Stimulated activated CD4-positive, alpha-beta T cell treated with anti-CD3 and anti-CD28 coated beads, TNF-alpha, amount 100 ng/mL, for 4 hours (primary cell): ENCODE data around the gene ABR.
"Not testable (repeated sequence)": the region's sequence is repeated elsewhere in the genome, so short reads cannot be mapped to it uniquely, and the experiment has no call there.

Experiments
- DNase-seq, 3 experiments: peaks; one replicate each; pipeline ENCODE4 v3.0.0-alpha.2; 2020; ENCODE audit warnings: low read depth in 3 of 3

ABR gene

DNA sequence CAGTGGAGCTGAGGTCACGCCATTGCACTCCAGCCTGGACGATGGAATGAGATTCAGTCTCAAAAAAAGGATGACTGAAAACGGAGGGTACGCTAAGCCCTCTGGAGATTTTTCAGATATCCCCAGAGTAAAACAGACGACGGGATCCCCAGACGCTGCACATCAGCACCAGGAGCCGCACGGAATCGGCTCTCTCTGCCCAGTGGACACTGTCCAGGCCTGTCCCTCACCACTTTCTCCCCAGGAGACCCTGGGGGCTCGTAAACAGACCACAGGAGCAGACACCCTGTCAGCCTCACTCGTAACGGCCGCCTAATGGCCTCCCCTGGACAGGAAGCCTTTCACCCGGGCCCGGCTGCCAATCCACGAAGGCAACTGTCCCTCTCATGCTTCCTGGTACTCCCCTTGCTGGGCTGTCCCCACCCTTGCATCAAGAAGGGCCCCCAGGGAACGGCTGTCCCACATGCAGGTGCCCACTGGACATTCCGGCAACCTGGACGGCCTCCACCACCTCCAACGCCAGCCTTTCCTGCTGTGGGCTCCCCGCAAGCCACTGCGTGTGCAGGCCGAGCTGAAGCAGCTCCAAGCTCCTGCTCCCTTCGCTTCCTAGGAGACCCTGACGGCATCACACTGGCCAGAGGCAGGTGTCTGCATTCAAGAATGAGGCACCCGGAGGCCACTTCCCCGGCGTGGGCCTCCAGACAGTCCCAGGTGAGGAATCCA lies 108.5 kb downstream of the ABR start:
- no peak for DNase-seq

DNA sequence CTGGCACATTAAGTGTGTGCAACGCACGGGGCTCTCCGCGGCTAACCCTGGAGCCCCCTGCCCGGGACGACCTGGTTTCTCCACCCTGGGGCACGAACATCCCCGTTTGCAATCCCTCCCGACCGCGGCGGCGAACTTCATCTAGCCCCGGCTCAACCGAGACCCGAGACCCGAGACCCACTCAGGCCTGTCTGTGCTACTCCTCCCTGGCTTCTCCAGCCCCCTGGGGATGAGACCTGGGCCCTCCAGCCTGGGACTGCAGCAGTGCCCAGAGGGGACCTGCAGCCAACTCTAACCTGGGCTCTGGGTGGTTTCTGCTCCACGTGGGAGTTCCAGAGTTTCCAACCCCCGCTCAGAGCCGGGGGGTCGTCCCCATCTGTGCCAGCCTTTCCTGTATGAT lies 109.4 kb downstream of the ABR start:
- DNase-seq = no peak

DNA sequence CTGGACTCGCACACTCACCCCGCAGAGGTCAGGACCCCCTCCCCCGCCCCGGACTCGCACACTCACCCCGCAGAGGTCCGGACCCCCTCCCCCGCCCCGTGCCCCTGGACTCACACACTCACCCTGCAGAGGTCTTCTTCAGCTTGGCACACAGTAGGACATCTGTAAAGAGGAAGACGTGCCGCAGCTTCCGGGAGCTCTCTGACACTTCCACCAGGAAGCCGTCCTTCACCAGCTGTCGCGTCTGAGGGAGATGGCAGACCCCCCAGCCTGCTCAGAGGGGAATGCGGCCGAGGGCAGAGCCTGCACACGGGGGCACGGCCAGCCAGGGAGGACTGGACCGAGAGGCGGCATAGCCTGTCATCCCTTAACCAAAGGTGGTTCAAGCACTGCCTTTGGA lies 109.9 kb downstream of the ABR start:
- no peak for DNase-seq

DNA sequence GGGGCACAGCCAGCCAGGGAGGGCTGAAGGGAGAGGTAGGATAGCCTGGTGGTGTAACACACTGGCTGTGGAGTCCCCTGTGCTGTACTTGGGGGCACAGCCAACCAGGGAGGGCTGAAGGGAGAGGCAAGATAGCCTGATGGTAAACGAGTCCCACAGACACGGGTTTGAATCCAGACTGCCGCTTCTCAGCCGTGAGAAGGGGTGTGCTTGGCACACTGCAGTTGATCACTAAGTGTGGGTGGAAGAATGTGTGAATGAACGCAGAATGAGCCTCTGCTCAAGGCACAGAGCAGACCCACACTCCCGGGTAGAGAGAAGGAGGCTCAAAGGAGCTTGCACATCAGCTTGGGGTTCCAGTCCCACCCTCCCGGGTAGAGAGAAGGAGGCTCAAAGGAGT lies 111.4 kb downstream of the ABR start:
- no peak for DNase-seq

DNA sequence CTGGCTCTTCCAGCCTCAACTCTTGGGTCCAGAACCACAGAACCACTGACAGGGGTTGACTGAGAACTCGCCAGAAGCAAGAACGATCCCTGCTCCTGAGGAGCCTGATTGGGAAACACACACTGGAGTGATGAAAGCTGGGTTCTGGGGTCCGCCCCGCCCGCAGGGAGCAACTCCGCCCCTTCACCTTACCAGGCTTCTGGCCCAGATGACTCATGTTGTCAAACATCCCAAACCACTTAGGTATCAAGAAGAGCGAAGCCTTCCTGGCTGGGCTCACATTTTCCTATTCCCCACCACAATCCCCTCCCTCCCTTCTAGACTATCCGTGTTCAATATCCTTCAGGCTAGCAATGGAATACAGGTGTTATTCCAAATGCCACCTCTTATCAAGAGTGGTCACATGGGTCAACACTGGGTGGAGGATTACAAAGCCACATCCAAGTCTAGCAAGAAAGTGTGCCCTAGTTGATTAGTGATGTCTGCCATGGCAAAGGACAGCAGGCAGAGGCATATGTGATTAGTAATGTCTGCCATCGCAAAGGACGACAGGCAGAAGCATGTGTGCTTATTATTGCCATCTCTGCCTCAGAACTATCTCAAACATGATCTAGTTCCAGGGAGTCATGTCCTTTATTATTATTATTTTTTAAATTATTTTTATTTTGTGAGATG lies 112.4 kb downstream of the ABR start:
- DNase-seq = no peak

- not testable (repeated sequence) for DNase-seq
These were observed 114.4 kb downstream of the ABR start for GRCh38 chr17:1065416-1065815.

GRCh38 chr17:1060991-1061390 lies 118.8 kb downstream of the ABR start:
- DNase-seq = no peak

DNA sequence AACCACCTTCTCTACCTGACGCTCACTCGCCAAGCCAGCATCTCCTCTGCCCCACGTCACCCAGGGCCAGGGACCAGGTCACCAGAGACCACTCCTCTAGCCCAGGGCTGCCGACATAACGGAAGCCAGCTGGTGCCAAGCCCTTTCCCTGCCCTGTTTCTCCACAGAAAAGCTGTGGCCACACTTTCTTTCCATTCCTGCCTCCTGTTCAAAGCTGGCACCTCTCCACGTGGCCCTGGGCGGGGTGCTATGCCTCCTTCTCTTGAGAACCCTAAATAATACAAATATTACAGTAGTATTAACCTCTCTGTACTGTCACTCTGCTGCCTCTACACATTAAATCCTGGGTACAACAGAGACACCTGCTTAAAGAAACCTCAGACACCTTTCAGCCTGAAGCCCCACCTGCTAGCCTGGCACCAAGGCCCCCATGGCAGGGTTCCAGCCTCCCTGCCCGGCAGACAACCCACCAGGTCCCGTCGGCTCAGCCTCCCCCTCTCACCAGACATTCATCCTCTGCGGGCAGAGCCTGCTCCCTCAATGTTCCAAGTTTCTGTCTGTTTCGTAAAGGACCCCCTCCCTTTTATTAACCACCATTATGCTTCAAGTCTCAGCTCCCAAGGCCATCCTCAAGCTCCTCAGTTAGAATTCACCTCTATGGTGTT lies 120.5 kb downstream of the ABR start:
- DNase-seq = no peak

- DNase-seq = peak; percentile 19 to 26 (median 19)
These were observed 121.2 kb downstream of the ABR start for GRCh38 chr17:1058423-1059130.

DNA sequence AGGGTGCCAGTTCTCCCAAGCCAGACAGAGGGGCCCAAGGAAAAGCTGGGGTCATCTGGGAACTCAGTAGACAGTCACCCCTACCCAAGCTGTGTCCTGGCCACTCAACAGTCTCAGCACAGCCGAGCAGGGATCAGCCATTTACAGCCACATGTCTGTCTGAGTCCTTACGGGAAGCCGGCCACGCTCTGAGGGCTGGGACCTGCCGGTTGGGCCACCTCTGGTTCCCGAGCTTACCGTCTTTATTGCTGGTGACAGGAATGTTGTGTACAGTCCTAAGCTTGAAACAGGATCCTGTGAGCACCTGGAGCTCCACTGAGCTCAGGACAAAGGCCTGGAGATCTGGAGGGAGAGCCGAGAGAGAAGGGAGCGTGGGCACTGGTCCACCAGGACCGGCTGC lies 123.0 kb downstream of the ABR start:
- no peak for DNase-seq

DNA sequence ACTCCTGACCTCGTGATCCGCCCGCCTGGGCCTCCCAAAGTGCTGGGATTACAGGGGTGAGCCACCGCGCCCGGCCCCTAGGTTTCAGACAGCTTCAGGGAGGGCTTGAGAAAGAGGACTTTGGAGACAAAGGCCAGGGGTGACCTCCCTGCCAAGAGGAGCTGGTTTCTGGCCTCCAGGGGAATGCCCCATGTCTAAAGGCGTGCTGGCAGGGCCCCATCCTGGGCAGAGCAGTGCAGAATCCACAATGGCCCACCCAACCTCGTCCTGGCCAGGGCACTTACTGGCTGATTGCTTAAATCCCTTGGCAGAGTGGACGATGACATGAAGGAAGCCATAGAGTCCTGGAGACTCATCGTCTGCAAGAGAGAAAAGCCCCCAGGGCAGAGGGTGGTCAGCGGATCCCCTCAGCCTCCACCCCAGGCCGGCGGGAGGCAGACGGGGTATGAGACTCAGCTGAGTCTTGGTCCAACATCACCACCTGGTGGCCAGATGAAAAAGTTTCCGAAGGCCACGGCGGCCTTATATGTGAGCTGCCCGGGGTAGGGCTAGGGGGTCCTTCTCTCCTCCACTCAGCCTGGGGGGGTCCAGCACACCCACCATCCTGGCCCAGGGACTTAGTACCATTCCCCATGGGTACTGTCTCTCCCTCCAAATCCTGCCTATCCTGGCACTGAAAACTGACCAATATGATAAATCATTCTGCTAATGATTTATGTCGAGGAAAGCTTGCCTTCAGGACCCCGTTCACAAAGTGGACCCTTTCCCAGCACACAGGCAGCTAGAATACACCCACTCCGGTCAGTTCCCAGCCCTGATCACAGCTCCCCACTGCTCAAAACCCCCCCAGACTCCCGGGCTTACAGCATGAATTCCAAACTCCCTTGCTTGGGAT lies 123.8 kb downstream of the ABR start:
- DNase-seq = peak; percentile 5 to 12 (median 6)

- DNase-seq = no peak
These were observed 124.5 kb downstream of the ABR start for GRCh38 chr17:1055231-1055630.

DNA sequence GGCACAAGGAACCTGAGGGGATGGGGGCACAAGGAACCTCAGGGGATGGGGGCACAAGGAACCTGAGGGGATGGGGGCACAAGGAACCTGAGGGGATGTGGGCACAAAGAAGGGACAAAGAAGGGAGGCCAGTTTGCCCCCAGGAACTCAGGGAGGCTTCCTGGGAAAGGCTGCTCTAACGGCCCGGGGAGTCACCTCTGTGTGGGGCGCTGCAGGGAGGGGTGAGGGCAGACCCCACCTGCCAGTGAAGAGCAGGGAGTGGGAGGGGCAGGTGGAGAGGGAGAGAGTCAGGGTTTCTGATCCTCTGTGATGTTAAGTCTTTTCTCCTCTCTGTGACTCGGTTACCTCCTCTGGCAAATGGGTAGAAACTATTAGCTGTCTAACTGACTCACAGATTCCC lies 125.1 kb downstream of the ABR start:
- DNase-seq = no peak

GRCh38 chr17:1053661-1054360 lies 126.0 kb downstream of the ABR start:
- no peak for DNase-seq

GRCh38 chr17:1050996-1051925 lies 128.5 kb downstream of the ABR start:
- no peak for DNase-seq

GRCh38 chr17:1050246-1050995 lies 129.4 kb downstream of the ABR start:
- DNase-seq = no peak

DNA sequence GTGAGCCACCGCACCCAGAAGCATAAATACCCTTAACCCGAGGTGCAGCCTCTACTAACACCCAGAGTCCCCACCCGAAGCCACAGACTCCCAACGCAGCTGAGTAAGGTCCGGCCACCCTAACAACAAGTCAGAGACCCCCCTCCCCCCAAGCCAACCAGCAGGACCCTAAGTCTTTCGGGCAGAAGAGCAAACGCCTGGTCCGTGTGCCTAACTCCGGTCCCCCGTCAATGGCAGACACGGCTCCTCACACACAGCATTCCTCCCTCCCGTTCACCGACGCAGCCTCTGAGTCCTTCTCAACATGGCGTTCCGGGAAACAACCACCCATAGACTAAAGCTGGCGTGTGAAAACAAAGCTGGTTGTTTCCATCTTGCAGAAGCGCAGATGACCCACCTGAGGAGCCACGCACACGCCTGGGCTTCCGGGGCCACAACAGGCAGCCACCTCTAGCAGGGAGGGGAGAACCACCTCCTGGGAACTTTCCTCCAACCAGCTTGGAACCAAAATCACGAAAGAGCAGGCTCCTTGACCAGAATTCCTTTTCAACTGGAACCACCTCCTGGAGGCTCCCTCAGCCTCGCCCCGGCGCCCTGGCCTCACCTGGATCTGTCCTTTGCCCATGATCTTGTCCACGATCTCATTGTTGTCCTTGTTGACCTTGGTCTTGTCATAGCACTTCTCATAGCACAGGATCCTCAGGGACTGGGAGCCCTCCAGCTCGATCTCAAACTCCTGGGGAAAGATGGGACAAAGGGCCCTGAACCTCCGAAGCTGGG lies 130.1 kb downstream of the ABR start:
- no peak for DNase-seq

DNA sequence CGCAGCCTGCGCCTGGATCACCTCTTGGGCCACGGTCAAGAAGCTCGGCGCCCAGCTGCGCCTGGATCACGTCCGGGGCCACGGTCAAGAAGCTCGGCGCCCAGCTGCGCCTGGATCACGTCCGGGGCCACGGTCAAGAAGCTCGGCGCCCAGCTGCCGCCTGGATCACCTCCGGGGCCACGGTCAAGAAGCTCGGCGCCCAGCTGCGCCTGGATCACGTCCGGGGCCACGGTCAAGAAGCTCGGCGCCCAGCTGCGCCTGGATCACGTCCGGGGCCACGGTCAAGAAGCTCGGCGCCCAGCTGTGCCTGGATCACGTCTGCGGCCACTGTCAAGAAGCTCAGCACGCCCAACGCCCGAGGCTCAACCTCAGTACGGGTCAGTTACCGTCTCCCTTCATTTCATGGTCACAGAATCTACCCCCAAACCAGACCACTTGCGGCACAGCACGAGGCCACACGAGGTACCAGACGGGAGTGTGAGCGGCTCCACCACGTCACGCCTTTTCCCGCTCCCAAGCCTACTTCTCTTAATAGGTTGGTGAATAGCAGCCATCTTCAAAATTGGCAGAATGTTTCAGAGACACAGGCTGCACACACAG lies 131.2 kb downstream of the ABR start:
- not testable (repeated sequence) for DNase-seq
